NOMO-1 (cell line): ENCODE results near the gene FAAP100.

Source experiments
- DNase-seq, 2 experiments: peaks; one replicate each; lab custom pipeline; 2025; ENCODE audit not compliant: unreplicated experiment in 2 of 2; lab: John Stamatoyannopoulos, UW

Gene FAAP100

DNA sequence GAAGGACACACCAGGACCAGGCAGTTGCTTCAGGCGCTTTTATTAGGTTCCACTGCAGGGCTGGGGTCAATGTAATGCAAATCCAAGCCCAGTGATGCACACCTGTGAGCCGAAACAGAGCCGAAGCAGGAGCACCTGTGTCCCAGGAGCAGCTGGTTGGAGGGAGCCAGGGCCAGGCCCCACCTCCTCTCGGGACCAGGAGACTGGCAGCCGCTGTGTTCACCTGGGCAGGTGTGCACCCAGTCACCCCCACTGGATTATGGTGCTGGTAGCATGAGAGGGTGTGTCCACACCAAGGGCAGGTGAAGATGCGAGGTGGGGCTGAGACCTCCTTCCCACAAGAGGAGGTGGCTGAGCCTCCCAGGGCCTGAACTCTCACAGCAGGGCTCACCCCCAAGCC is 4.7 kb upstream of the FAAP100 start:
- DNase-seq: no peak

DNA sequence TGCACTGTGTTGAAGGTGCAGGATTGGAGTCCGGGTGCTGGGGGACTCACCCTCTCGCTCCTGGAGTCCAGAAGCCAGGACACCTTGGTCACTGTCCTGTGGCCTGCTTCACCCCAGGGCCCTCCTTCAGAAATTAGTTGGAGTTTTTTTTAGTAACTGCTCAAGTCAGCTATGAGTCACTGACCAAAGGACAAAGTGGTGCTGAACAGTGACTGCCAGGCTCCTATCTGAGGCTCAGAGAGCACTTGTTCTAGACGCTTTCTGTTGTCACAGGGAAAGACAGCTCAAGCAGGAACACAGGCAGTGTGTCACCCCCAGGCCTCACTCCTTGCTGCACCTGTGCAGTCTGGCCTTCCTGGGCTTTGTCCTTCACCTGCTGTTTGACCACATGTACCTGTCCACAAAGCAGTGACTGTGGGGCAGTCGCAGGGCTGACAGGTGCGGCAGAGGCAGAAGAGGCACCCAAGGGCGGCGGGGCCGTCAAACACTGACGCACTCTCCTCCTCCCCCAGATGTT is 4.1 kb upstream of the FAAP100 start:
- DNase-seq: peak; percentile 39 to 53

DNA sequence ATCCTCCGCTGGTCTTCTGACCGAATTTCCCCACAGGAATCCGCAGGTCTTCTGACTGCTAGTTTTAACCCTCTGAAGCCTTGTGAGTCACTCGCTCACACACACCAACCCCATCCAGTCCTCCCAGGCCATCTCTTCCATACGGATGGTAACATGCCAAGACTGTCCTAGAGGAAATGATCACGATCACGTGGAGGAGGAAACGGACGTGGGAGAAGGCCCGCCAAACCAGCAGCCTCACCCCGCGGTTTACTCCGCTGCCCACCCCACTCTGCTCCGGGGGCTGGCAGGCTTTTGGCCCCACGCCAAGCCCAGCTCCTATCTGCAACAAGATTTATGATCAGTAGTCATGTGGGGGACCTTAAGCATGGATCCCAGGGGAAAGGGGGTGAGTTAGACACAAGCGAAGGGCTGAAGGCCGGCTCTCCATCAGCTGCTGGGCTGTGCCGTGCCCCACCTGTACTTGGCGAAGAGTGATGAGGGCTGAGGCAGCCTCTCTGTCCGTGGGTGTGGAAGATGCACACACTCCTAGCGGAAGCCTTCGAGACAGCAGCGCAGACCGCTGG is 1.5 kb upstream of the FAAP100 start:
- DNase-seq: no peak

DNA sequence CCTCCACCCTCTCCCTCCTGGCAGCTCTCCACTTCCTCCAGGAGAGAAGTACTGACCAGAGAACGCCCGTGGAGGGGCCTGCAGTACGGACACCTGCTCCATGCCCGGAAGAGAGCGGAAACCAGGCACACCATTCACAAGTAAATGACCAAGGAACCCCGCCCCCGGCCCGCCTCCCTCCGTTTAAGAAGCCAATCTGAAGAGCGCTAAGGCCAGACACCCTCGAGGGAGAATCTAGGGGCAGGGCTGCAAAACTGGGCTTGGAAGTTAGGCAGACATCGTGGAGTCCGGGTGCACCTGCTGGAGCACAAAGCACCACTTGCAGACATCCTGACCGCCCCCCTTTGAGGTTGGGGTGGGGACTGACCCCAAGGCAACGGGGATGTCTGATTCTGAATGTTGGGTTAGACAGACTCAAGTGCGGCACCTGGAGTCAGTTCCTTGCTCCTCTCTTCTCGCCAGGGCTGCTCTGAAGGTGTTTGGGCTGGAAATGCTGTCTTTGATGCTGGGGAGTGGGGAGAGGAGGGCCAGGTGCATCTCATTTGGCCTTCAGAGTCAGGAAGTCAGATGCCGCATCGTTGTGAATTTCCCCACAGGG is 964 bp upstream of the FAAP100 start:
- peak; percentile 89 to 90 for DNase-seq

DNA sequence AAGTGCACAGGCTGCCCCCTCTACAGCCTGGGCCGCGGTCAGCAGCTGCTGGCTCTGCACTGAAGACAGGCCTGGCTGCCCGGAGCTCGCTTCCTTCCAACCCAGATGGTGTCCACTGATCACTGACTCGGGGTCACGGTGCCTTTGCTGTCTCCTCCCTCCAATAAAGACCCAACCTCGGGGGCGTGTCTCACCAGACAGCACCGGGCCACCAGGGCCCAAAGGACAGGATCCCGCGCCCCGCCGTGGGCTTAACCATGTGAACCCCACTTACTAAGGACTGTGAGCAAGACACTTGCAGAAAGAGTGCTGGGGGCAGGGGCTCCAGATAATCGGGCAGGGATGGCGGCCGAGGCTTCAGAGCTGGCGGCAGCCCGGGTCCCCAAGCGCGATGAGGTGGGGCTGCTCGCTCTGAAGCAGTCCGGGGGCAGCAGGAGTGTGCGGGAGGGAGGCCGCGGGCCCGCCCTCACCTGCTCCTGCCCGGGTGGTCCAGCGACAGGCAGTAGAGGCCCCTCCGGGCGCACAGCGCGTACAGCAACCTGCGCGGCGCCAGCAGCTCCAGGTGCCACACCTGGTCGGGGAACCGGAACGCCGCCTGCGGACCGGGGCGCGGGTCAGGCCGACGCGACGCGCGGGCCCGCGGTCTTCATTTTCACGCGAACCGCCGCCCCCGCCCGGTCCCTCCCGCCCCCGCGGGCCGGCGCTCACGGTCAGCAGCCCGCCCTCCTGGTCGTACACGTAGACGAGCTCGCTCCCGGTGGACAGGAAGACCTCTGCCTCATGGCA is 502 bp downstream of the FAAP100 start:
- DNase-seq: no peak

DNA sequence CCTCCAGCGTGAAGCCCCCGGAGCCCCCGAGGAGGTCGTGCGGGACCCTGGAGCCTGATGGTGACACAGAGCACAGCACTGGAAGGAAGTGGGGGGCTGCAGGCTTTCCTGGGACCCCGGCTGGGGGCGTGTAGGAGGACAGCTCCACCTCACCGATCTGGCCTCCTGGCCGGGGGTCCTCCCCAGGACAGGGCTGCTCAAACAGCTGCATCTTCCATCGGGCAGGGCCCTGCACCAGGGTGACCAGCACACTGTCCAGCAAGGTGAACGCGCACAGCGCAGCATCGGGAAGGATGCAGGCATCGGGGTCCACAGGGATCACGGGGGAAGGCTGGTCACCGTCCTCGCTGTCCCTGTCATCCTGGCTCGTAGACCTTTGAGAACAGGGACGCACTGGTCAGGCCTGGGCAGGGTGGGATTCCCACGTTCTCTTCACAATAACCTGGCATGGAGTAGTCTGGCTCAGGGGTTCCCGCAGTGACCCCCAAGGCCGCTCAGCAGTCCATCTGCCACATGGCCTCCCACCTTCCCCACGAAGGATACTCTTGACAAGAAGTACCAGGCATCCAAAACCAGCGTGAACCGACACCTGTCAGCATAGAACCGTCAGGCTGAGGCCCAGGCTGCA is 1.2 kb downstream of the FAAP100 start:
- DNase-seq: no peak

DNA sequence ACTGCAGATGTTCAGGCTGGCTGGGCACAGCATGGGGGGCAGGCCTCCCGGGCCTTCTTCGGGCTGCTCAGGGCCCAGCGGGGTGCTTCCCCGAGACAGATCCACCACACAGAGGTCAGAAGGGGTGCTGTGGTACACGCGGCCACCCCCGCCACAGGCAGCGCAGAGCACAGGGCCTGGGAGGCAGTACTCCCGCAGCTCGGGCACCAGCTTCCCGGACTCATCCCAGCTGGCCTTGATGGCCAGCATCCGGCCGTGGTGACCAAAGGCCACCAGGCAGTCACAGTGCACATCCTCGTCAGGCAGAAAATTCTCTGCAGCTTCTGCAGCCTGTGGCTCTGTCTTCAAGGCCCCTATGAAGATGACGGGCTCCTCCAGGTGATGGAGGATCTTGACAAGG is 1.9 kb downstream of the FAAP100 start:
- DNase-seq: no peak

DNA sequence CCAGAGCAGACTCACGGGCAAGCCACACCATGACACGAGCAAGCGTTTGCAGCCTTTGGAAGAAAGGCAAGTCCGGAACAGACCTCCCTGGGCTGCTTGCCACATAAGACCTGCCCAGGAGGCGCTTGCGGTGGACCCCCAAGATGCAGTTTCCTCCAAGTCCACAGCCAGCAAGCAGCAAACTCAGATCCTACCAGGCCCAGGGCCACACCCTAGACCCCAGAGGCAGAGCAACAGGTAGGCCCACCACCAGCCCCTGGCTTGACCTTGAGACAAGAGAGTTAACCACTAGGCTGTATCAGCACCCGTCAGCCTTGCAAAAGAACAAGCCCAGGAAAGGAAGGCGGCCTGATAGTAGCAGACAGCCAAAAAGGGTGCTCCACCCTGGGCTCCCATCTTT is 2.3 kb downstream of the FAAP100 start:
- DNase-seq: no peak

DNA sequence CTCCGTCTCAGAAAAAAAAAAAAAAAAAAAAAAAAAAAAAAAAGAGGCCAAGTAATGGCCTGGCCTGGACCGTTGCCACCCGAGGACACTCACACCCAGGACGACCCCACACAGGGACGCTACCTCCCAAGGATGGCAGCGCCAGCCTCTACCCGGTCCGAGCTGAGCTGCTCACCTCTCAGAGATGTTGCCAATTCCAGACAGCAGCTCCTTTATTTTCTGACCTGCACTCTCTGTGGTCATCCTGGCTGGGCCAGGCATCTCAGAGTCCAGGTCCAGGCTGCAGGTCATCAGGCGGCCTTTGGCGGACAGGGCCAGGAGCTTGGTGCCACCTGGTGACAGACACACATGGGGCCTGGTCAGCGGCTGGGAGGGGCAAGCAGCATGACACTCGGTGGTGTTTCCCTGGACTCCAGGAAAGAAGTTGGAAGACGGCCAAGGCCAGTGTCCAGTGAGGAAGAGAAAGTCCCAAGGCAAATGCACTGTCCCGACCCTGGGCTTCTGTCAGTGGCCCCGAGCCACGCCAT is 3.1 kb downstream of the FAAP100 start:
- no peak for DNase-seq

DNA sequence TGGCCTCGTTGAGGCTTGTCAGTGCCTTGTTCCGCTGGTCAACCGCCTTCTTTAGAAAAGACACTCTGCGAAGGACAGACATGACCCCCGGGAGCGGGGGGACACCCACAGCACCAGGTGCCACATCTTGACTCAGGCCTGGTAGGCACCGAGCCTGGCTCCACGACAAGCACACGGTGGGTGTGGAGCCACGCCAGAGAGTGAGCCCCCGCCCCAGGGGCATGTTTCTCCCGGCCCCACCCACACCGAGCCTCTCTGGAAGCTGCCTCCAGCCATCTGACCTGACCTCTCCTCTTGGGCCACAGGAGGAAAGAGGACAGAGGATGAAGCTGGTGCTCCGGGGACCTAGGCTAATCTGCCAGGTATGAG is 4.6 kb downstream of the FAAP100 start:
- no peak for DNase-seq

DNA sequence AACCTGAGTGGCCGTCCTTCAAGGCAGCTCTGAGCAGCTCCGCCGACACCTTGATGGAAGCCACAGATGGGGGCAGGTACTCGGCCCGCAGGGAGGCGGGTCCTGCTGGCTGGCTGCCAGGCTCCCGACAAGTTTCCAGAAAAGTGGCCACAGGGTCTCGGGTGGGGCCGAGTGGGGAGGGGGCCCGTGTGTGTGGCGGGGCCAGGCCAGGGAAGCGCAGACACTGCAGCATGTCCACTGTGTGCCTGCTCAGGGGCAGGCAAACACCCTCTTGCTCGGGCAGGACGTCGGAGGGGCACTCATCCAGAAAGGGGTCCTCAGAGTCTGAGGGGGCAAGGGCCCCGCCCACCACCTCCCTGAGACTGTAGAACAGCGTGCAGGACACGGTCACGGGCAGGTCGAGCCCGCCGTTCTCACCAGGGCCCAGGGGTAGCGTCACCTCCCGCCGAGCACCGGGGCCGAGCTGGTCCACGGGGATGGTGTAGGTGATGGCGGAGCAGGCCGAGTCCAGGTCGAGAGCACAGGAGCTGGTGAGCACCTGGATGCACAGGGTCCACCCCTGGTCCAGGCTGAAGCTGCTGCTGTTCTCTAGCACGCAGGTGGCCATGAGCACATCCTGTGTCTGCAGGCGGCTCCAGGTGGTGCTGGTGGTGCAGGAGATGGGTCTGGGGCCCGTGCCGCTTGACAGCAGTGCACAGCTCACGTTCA is 5.1 kb downstream of the FAAP100 start:
- no peak for DNase-seq

DNA sequence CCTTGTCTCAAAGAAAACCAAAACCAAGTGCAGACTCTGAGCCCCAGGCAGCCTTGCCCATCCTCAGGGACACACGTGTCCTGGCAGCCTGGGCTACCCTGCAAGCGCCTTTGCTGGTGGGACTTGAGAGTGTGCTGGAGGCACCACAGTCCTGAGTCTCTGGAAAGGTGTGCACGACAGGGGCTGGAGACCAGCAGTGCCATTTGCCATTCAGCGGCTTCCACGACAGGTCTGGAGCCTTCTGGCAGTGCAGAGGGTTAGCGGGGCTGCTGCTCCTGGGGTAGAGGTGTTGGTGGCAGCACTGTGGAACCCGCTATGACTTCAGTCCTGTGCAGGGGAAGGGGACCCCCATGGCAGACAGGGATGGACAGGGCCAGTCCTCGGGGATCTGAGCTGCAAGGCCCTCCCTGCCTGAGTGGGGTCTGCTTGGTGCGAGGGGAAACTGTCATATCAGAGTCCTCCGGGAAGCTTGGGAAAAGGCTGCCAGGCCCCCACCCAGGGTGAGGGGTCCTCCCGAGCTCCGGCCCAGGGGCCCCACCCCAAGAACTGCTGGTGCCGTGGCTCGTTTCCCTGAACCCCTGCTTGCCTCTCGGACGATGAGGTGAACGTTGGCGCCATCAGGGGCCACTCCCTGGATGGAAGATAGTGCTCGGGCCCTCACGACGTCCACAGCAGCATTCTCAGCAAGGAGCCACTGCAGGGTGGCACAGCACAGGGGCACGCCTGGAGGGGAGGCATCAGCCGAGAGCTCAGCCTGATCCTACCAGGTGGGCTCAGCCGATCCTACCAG is 6.8 kb downstream of the FAAP100 start:
- no peak for DNase-seq

DNA sequence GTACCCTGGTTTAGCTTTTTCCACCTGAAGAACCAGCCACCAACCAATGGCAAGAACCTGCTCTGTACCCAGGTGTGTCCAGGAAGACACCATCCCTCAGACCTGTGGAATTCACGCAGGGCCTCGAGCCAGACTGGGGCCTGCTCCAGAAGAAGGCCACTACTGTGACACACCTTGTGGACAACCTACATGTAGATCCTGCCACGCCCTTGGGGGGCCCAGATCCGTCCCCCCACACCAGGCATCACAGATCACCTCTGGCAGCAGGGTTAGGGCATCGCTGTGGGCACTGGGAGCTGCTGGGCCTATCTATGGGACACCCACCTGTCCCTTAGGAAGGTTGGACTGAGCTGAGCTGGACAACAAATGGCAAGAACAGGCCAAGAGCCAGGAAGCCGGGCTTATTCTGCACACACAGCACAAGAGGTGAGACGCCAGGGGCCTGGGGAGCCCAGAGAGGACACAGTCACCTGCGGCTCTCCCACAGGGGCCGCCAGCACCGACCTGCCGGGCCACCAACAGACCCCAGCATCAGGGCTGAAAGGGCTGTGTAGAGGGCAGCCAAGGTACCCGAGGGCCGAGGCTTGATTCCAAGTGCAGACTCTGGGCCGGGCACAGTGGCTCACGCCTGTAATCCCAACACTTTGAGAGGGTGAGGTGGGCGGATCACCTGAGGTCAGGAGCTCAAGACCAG is 7.7 kb downstream of the FAAP100 start:
- DNase-seq: no peak

DNA sequence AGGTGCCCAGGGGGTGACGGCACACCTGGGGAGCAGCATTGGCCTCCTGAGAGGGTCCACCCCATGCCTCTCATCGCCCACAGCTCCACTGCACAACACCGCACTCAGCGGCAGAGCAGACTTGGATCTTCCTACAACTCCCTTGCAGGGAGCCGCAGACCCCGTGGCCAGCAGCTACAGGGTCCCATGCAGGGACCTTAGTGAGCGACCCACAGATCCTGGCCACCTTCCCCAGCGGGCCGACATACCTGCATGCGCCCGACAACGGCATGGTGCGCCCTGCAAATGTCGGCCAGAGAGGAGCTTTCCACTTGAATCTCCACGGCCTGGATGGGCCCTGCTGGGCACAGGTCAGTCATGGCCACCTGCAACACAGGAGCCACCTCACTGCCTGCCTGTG is 8.4 kb downstream of the FAAP100 start:
- DNase-seq: no peak

DNA sequence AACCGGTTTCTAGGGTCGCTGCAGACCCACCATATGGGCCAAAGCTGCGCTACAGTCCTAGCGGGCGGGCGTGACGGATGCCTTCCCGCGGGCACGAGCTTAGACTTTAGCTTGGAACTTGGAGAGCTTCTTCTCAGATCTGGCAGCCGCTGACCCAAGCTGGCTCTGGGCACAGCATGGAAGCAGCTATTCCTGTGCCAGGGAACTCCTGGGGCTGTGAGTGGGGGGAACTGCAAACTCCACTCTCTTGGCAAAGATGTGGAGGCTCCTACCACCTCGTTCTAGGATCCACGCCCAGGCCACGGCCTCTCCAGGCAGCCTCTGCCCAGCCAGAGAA is 8.8 kb downstream of the FAAP100 start:
- DNase-seq: no peak

DNA sequence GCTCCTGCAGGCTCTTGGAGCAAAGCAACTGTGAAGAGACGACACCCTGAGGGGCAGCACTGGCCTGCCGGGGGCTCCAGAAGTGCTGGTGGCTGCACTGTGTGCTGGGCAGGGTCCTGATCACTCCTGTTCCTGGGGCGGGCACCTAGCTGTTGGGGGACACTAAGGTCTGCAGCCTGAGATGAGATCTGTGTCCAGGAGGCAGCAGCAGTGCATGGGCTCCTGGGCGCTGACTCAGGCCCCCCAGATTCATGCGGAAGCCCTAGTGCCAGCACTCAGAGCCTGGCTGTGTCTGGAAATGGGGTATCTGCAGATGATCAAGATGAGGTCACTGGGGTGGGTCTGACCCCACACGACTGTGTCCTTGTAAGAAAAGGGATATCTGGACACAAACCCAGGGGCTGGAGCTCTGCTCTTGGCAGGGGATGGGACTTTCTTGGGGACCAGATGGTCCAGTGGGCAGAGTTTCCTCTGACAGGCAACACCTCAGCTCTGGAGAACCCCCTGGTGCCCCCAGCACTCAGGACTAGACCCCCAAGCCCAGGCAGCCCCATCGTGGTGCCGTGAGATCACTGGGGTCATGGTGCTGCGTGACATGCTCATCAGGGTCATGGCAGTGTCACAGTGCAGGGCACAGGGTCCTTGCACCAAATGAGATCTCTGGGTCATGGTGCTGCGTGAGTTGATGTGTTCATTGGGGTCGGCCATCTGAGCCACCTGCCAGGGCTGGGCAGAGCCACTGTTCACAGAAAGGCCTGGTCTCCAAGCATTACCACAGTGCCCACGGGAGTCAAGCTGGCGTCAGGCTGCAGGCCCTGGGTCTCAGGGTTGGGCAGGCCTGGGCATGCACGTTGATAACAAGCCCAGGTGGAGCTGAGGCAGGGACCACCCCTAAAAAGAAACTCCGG is 9.5 kb downstream of the FAAP100 start:
- no peak for DNase-seq

DNA sequence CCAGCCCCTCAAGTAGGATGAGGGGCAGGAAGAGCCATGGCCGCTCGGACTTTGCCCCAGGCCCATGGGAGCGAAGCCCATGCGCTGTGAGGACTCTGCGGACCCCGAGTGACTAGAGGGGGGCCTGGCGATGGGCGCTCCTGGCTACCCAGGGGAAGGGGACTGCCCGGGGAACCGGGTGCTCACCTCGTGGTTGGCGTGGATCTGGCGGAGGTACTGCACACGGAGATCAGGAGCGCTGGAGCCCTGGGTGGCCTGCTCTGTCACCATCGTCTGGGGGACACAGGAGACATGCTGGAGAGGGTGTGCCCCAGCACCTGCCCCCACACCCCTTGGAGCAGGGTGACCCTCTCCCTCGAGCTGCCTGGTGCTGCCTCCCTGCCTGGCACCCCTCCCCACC is 11.0 kb downstream of the FAAP100 start:
- no peak for DNase-seq

DNA sequence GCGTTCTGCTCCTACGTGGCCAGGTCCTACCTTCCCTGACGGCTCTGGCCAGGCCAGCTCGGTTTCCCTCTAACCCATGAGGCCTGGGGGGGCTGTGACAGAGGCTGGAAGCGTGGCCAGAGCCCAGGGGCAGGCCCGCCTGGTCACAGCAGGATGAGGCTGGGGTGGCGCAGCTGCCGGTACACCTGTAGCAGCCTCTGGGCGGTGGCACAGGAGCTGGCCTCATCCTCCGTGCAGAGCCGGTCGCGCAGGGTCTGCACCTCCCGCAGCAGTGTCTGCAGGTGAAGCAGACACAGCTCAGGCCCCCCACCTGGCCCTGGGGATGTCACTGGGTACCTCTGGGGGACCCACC is 11.5 kb downstream of the FAAP100 start:
- DNase-seq: no peak
